IMR-90 (cell line): ENCODE data around the gene FBXW8. TPM values are rescaled to one million over a fixed set of nuclear protein-coding genes. Genes with fewer than 3 reads are reported as not detected.

Experiments used
- ATAC-seq: fragments of 200-7000 bp; cut with Tn5 transposase; 2 replicates; pipeline ENCODE4 v1.9.1; 2020; ENCODE audit warnings: low read depth, mild to moderate bottlenecking, moderate library complexity
- BruUV-seq: library from RNA; stranded (reverse); fragments of 400-500 nt; replicated peaks from 2 replicates; lab custom pipeline; 2021; lab: Mats Ljungman, UMichigan
- CTCF ChIA-PET: fragments of 300-600 bp; formaldehyde crosslinking; extraction: SDS; loops from one replicate; lab custom pipeline; 2021; ENCODE audit warnings: antibody characterized with exemption; lab: Yijun Ruan, JAX
- POLR2A ChIA-PET: fragments of 300-600 bp; sonication (Branson Sonifier 250); formaldehyde crosslinking; loops from one replicate; lab custom pipeline; 2022; ENCODE audit warnings: antibody characterized with exemption; ENCODE audit not compliant: unreplicated experiment; lab: Charles Lee
- DNase-seq: peaks from one replicate; pipeline ENCODE4 v3.0.0; 2013
- H2AFZ ChIP-seq: replicated peaks from 2 replicates; pipeline ENCODE3; 2013; ENCODE audit warnings: low read length, mild to moderate bottlenecking; ENCODE audit not compliant: poor library complexity
- H2AK5ac ChIP-seq: 2 replicates; pipeline ENCODE4 v1.6.1; 2013; ENCODE audit warnings: low read depth, low read length, inconsistent platforms
- H2AK9ac ChIP-seq: replicated peaks from 2 replicates; pipeline ENCODE3; 2013; ENCODE audit warnings: mild to moderate bottlenecking, low read depth, low read length, moderate library complexity; ENCODE audit not compliant: poor library complexity
- H2BK120ac ChIP-seq: 2 replicates; pipeline ENCODE4 v1.6.1; 2013; ENCODE audit warnings: low read depth, low read length, inconsistent platforms
- H2BK15ac ChIP-seq: 3 replicates; pipeline ENCODE4 v1.6.1; 2013; ENCODE audit warnings: low read depth, low read length, inconsistent platforms
- H2BK20ac ChIP-seq: 2 replicates; pipeline ENCODE4 v1.6.1; 2013; ENCODE audit warnings: low read depth, mild to moderate bottlenecking, inconsistent platforms, low read length, moderate library complexity
- H2BK5ac ChIP-seq: 2 replicates; pipeline ENCODE4 v1.6.1; 2013; ENCODE audit warnings: mild to moderate bottlenecking, low read depth, low read length, inconsistent platforms; ENCODE audit not compliant: poor library complexity, severe bottlenecking
- H3K14ac ChIP-seq: replicated peaks from 2 replicates; pipeline ENCODE4 v1.6.1; 2013; ENCODE audit warnings: low read depth, low read length, inconsistent platforms
- H3K18ac ChIP-seq: 2 replicates; pipeline ENCODE4 v1.6.1; 2013; ENCODE audit warnings: low read depth, low read length, control low read depth
- H3K23ac ChIP-seq: 2 replicates; pipeline ENCODE4 v1.6.1; 2013; ENCODE audit warnings: low read depth, low read length, inconsistent platforms
- H3K27ac ChIP-seq: 2 replicates; pipeline ENCODE4 v1.5.1; 2013; ENCODE audit warnings: mild to moderate bottlenecking, control low read depth, low read length; ENCODE audit not compliant: insufficient read depth
- H3K27me3 ChIP-seq: 2 replicates; pipeline ENCODE4 v1.6.1; 2013; ENCODE audit warnings: low read length; ENCODE audit not compliant: control insufficient read depth, insufficient read depth
- H3K36me3 ChIP-seq: 2 replicates; pipeline ENCODE4 v1.6.1; 2013; ENCODE audit warnings: low read length, mixed read lengths; ENCODE audit not compliant: control insufficient read depth, insufficient read depth
- H3K4ac ChIP-seq: 2 replicates; pipeline ENCODE4 v1.6.1; 2013; ENCODE audit warnings: low read depth, low read length, inconsistent platforms
- H3K4me1 ChIP-seq: 2 replicates; pipeline ENCODE4 v1.6.1; 2013; ENCODE audit warnings: low read length, mixed read lengths; ENCODE audit not compliant: control insufficient read depth, insufficient read depth
- H3K4me2 ChIP-seq: 2 replicates; pipeline ENCODE4 v1.6.1; 2013; ENCODE audit warnings: low read depth, mild to moderate bottlenecking, control low read depth, low read length, moderate library complexity
- H3K4me3 ChIP-seq: 2 replicates; pipeline ENCODE4 v1.5.1; 2013; ENCODE audit warnings: low read depth, mild to moderate bottlenecking, control low read depth, low read length, moderate library complexity; ENCODE audit not compliant: insufficient read depth
- H3K56ac ChIP-seq: 2 replicates; pipeline ENCODE4 v1.6.1; 2013; ENCODE audit warnings: low read length, inconsistent platforms; ENCODE audit not compliant: insufficient read depth; ENCODE audit errors: extremely low read depth
- H3K79me1 ChIP-seq, 2 experiments: 2 replicates each; pipeline ENCODE4 v1.6.1; 2013; ENCODE audit warnings: low read length in 2 of 2, inconsistent platforms in 1 of 2, low read depth in 1 of 2
- H3K9ac ChIP-seq: 2 replicates; pipeline ENCODE4 v1.6.1; 2013; ENCODE audit warnings: low read depth, low read length, control low read depth
- H3K9me1 ChIP-seq: 2 replicates; pipeline ENCODE4 v1.6.1; 2013; ENCODE audit warnings: low read length, inconsistent platforms; ENCODE audit not compliant: insufficient read depth
- H3K9me3 ChIP-seq: 2 replicates; pipeline ENCODE4 v1.6.1; 2013; ENCODE audit warnings: low read length; ENCODE audit not compliant: control insufficient read depth, insufficient read depth
- H4K20me1 ChIP-seq: 2 replicates; pipeline ENCODE4 v1.6.1; 2013; ENCODE audit warnings: low read length, inconsistent platforms; ENCODE audit not compliant: insufficient read depth
- H4K5ac ChIP-seq: 2 replicates; pipeline ENCODE4 v1.6.1; 2013; ENCODE audit warnings: mild to moderate bottlenecking, low read depth, low read length, control low read depth
- H4K8ac ChIP-seq, 2 experiments: 2 replicates each; pipeline ENCODE4 v1.6.1; 2013; ENCODE audit warnings: low read depth in 2 of 2, low read length in 2 of 2, control low read depth in 1 of 2, inconsistent platforms in 1 of 2
- H4K91ac ChIP-seq: 2 replicates; pipeline ENCODE4 v1.6.1; 2013; ENCODE audit warnings: low read depth, low read length, inconsistent platforms; ENCODE audit not compliant: insufficient read depth
- CEBPB ChIP-seq: IDR thresholded peaks from 2 replicates; pipeline ENCODE4 v1.6.1; 2012; ENCODE audit warnings: low read depth, low read length, improper control_type of control experiment
- CTCF ChIP-seq: conservative IDR thresholded peaks from 2 replicates; pipeline ENCODE4 v1.5.1; 2012; ENCODE audit warnings: mild to moderate bottlenecking, low read depth, low read length, improper control_type of control experiment
- MAFK ChIP-seq: IDR thresholded peaks from 2 replicates; pipeline ENCODE4 v1.6.1; 2012; ENCODE audit warnings: low read depth, low read length, improper control_type of control experiment
- NFE2L2 ChIP-seq: fragments of 150-350 bp; IDR thresholded peaks from 2 replicates; pipeline ENCODE4 v1.6.1; 2016; ENCODE audit warnings: low read depth, mild to moderate bottlenecking, low read length
- RFX5 ChIP-seq: IDR thresholded peaks from 2 replicates; pipeline ENCODE4 v1.8.0; 2012; ENCODE audit warnings: low read depth, mild to moderate bottlenecking, low read length, moderate library complexity
- USF2 ChIP-seq: fragments of 150-350 bp; IDR thresholded peaks from 2 replicates; pipeline ENCODE4 v1.6.1; 2017; ENCODE audit warnings: mild to moderate bottlenecking, antibody characterized with exemption, low read length, low read depth
- whole genome bisulfite sequencing, 2 experiments: methylation state at CpG; one replicate each; pipeline versions ENCODE4 v1.1.5 to v1.1.7; 2013; ENCODE audit warnings: missing lambda C conversion rate in 2 of 2; ENCODE audit not compliant: insufficient read length in 1 of 2; ENCODE audit errors: extremely low coverage in 2 of 2; 5-methylcytosine and 5-hydroxymethylcytosine counted together
- dilution Hi-C: fragments of 300-500 bp; cut with HindIII; formaldehyde crosslinking; loops from one replicate; pipeline ENCODE4 v1.14.3; 2018; ENCODE audit warnings: low sequenced_read_pairs; ENCODE audit not compliant: unreplicated experiment
- in situ Hi-C: fragments of 300-500 bp; cut with MboI; formaldehyde crosslinking; loops from 3 replicates; pipeline ENCODE4 v1.14.3; 2019; ENCODE audit warnings: low sequenced_read_pairs, inconsistent platforms, mixed read lengths
- intact Hi-C: fragments of 100-400 bp; cut with micrococcal nuclease; formaldehyde crosslinking; loops from 2 replicates; pipeline ENCODE4 v1.10.0; 2022
- polyA plus RNA-seq, 3 experiments: library from polyadenylated mRNA; depleted of rRNA; stranded (reverse); fragments of >200 nt; gene quantifications; 2 replicates each; pipeline ENCODE4 v1.2.3, GENCODE V29; 2012; ENCODE audit warnings: low replicate concordance in 1 of 3
- total RNA-seq: library from RNA; depleted of rRNA; stranded (reverse); fragments of >200 nt; gene quantifications from 2 replicates; pipeline ENCODE4 v1.2.3, GENCODE V29; 2012

Gene FBXW8
- total and polyA plus RNA-seq, 2 of the 4 experiments (the other 2 are of a cell fraction): 20.3 to 25.8 TPM

- H2BK120ac ChIP-seq: no peak overlapping the region
- dilution Hi-C loops (no loop called here), in situ Hi-C loops (no loop called here), intact Hi-C loops (no loop called here)
- H3K79me1 ChIP-seq: peaks cover 0 to 6% of the 10 kb centered on the region in 2 experiments; a peak in 3 of 4 replicates
- H2BK15ac ChIP-seq: no peak overlapping the region
- no peak overlapping the region for H4K8ac ChIP-seq
- no peak overlapping the region for H4K91ac ChIP-seq
- no peak for TF ChIP-seq RFX5
- TF ChIP-seq MAFK: no peak
- no peak for TF ChIP-seq USF2
- TF ChIP-seq CEBPB: no peak
- TF ChIP-seq CTCF: no peak
- TF ChIP-seq NFE2L2: no peak
- H3K36me3 ChIP-seq: peaks cover 28% of the 10 kb centered on the region
- no peak overlapping the region for H2AFZ ChIP-seq
- ChIA-PET POLR2A (no interaction called here), CTCF (no interaction called here)
- no TSS peak for BruUV-seq
- no peak overlapping the region for H2BK5ac ChIP-seq
- no peak overlapping the region for H3K4me3 ChIP-seq
- H3K9me3 ChIP-seq: no peaks in the 10 kb centered on the region
- no peak overlapping the region for H3K4ac ChIP-seq
- no peak overlapping the region for H3K56ac ChIP-seq
- WGBS, 2 experiments: 100% methylated on average over 4 of the region's 8 CpGs; no CpG with 5 or more reads in 1 of the 2 experiments
- H3K27me3 ChIP-seq: no peaks in the 10 kb centered on the region
- no peak overlapping the region for H3K23ac ChIP-seq
- DNase-seq: no peak
- H3K27ac ChIP-seq: no peak overlapping the region
- H3K4me2 ChIP-seq: no peak overlapping the region
- no peak overlapping the region for H2AK5ac ChIP-seq
- ATAC-seq: no peak
- peaks cover 4% of the 10 kb centered on the region; the same call in 1 of the 2 replicates for H3K4me1 ChIP-seq
- H2AK9ac ChIP-seq: no peak overlapping the region
- no peak overlapping the region for H3K9ac ChIP-seq
- H2BK20ac ChIP-seq: no peak overlapping the region
- peaks cover 8% of the 10 kb centered on the region; the same call in 1 of the 2 replicates for H3K9me1 ChIP-seq
- peaks cover 3% of the 10 kb centered on the region; the same call in 1 of the 2 replicates for H4K20me1 ChIP-seq
- H4K5ac ChIP-seq: no peak overlapping the region
- H3K18ac ChIP-seq: no peak overlapping the region
- no peak overlapping the region for H3K14ac ChIP-seq
These were observed 96.8 kb downstream of the FBXW8 start for GRCh38 chr12:117007577-117007976.
